ENCODE results near the gene SCAMP3.
"Not testable (repeated sequence)": the region's sequence is repeated elsewhere in the genome, so short reads cannot be mapped to it uniquely, and the experiment has no call there.

Gene SCAMP3

DNA sequence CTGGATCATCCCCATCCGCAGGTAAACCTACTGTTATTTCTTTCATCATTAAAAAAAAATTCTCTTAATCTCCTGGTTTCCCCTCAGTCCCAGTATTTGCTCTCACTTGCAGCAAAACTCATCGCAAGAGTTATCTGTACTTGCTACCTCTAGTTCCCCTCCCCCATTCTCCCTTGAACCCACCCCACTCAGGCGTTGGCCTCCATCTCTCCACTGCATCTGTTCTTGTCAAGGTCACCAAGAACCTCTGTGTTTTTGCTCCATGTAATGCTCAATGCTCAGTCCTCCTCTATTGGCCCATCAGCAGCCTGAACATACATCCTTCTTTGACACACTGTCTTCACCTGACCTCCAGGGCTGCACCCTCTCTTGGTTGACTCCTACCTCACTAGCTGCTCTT is 34.5 kb upstream of the SCAMP3 start:
- no peaks in the 10 kb centered on the region for H3K27me3 ChIP-seq (ENCODE audit: insufficient read depth, low read depth, severe bottlenecking)
- DNase-seq, result no peak
- H3K27ac ChIP-seq, result no peak overlapping the region
- TF ChIP-seq, protein P1, sequence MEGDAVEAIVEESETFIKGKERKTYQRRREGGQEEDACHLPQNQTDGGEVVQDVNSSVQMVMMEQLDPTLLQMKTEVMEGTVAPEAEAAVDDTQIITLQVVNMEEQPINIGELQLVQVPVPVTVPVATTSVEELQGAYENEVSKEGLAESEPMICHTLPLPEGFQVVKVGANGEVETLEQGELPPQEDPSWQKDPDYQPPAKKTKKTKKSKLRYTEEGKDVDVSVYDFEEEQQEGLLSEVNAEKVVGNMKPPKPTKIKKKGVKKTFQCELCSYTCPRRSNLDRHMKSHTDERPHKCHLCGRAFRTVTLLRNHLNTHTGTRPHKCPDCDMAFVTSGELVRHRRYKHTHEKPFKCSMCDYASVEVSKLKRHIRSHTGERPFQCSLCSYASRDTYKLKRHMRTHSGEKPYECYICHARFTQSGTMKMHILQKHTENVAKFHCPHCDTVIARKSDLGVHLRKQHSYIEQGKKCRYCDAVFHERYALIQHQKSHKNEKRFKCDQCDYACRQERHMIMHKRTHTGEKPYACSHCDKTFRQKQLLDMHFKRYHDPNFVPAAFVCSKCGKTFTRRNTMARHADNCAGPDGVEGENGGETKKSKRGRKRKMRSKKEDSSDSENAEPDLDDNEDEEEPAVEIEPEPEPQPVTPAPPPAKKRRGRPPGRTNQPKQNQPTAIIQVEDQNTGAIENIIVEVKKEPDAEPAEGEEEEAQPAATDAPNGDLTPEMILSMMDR (IDR thresholded peaks at IDR 0.05; ENCODE audit: low read depth, low read length), result no peak
- peaks cover 2% of the 10 kb centered on the region for H3K9me3 ChIP-seq (ENCODE audit: severe bottlenecking)
- no peak overlapping the region for H3K4me3 ChIP-seq (ENCODE audit: low read depth, low read length)
- no peaks in the 10 kb centered on the region for H3K36me3 ChIP-seq

DNA sequence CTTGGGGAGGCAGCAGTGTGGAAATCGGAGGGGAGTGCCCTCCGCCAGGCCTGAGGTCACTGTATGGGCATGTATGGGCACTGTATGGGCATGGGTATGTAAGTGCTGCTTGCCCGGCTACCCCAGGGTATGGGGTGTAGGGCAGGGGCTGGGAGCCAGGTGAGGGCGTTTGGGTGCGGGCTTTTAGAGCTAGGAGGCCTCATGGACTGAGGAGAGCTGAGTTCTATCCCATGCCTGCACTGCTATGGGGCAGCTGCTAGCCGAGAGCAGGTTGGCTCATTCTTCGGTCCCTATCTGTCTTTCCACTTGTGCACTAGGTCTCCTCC is 33.7 kb upstream of the SCAMP3 start:
- Histone ChIP-seq H3K36me3 (no peaks in the 10 kb centered on the region), H3K27me3 (ENCODE audit: insufficient read depth, low read depth, severe bottlenecking) (no peaks in the 10 kb centered on the region), H3K9me3 (ENCODE audit: severe bottlenecking) (peaks cover 2% of the 10 kb centered on the region), H3K27ac (no peak overlapping the region), H3K4me3 (ENCODE audit: low read depth, low read length) (no peak overlapping the region)
- DNase-seq, result no peak
- TF ChIP-seq, protein P1 (IDR thresholded peaks at IDR 0.05; ENCODE audit: low read depth, low read length), result no peak

DNA sequence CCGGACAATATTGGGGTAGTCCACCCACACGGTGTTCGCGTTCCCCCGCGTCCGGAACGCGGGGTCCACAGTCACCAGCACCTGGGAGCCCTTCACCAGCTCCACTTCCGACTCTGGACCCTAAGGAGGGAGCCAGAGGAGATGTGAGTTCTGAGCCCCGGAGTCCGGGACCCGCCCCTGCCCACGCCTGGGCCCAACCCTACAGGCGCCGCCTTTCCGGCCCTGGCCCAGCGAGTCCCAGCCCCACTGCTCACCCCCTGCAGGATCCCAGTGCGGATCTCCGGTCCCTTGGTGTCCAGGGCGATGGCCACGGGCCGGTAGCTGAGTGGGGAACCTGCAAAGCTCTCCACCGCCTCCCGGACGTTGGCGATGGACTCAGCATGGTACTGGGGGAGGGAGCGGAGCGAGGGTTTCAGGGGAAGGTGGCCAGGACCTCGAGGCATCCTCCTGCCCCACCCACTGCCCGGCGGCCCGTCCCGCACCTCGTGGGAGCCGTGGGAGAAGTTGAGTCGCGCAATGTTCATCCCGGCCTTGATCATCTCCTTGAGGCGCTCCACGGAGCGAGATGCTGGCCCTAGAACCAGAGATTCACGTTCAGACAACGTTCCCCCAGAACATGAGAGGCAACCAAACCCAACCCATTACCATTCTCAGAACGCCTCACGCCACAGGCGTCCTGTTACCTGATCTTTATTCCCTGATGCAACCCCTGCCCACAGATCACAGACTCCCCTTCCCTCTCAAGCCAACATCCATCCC is 33.2 kb upstream of the SCAMP3 start:
- H3K27me3 ChIP-seq (ENCODE audit: insufficient read depth, low read depth, severe bottlenecking), result no peaks in the 10 kb centered on the region
- H3K9me3 ChIP-seq (ENCODE audit: severe bottlenecking), result peaks cover 2% of the 10 kb centered on the region
- H3K4me3 ChIP-seq (ENCODE audit: low read depth, low read length), result no peak overlapping the region
- no peaks in the 10 kb centered on the region for H3K36me3 ChIP-seq
- no peak for DNase-seq
- no peak overlapping the region for H3K27ac ChIP-seq
- TF ChIP-seq, protein P1 (IDR thresholded peaks at IDR 0.05; ENCODE audit: low read depth, low read length), result no peak

DNA sequence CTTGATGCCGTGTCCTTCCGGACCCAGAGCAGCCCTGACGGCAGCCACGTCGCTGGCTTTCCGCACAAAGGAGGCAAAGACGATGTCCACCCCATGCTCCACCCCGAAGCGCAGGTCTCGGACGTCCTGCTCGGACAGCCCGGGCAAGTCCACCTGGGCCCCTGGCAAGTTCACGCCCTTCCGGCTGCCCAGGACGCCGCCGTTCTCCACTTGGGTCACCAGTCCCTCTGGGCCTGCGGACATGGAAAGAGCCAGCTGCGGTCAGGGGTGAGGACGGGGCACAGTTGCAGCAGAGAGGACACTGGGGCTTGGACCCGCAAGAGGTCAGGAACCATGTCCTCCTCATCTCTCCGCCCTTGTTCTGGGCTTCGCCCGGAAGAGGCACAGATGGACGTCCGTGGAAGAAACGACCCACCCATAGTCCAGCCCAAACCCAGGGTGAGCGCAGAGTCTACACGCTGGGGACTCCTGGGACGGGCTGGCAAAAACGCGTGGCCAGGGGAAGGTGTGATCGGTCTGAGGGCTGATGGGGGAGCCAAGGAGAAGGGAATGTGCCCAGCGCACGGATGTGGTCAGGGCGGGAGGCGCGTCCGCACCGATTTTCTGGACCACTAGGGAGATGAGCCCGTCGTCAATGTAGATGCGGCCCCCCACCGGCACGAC is 32.5 kb upstream of the SCAMP3 start:
- DNase-seq, result no peak
- H3K4me3 ChIP-seq (ENCODE audit: low read depth, low read length), result no peak overlapping the region
- H3K36me3 ChIP-seq, result peaks cover 4% of the 10 kb centered on the region; the same call in 1 of the 2 replicates
- peaks cover 2% of the 10 kb centered on the region for H3K9me3 ChIP-seq (ENCODE audit: severe bottlenecking)
- H3K27me3 ChIP-seq (ENCODE audit: insufficient read depth, low read depth, severe bottlenecking), result no peaks in the 10 kb centered on the region
- TF ChIP-seq, protein P1 (IDR thresholded peaks at IDR 0.05; ENCODE audit: low read depth, low read length), result no peak
- H3K27ac ChIP-seq, result no peak overlapping the region

DNA sequence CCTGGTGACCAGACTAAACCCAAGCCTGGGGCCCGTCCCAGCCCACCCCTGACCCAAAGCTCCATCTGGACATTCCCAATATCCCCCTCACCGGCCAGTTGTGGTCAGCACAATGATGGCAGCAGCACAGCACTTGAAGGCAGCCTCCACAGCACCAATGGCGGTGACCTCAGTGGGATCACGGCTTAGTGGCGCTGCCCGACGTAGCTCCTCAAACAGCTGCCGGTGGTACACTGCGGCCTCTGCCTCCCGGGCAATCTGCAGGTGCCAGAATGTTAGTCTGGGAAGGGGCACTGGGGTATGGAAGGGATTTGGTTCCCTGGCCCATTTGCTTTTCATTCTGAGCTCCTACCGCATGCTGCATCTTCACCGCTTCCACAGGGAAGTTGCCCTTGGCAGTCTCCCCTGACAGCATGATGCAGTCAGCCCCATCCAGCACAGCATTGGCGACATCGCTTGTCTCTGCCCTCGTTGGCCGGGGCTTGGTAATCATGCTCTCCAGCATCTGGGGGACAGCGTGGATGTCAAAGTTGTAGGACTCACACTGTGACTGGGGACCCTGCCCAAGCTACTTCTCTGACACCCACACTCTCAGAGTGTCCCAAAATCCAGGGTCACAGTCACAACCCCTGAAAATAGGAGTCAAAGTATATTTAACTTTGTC is 31.1 kb upstream of the SCAMP3 start:
- Histone ChIP-seq H3K4me3 (ENCODE audit: low read depth, low read length) (no peak overlapping the region), H3K36me3 (peaks cover 19% of the 10 kb centered on the region), H3K27me3 (ENCODE audit: insufficient read depth, low read depth, severe bottlenecking) (no peaks in the 10 kb centered on the region), H3K27ac (no peak overlapping the region), H3K9me3 (ENCODE audit: severe bottlenecking) (peaks cover 2% of the 10 kb centered on the region)
- TF ChIP-seq, protein P1 (IDR thresholded peaks at IDR 0.05; ENCODE audit: low read depth, low read length), result no peak
- DNase-seq, result no peak

DNA sequence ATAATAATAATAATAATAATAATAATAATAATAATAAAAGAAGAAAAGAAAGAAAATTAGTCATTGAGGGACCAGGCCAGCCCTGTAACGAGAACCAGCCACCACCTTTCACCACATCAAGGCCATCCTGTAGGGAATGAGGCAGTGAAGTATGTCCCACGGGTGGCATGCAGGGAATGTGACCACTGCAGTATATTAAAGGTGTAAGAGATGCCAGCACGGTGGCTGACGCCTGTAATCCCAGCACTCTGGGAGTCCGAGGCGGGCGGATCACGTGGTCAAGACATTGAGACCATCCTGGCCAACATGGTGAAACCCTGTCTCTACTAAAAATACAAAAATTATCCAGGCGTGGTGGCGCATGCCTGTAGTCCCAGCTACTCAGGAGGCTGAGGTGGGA is 28.8 kb upstream of the SCAMP3 start:
- H3K4me3 ChIP-seq (ENCODE audit: low read depth, low read length); H3K27me3 ChIP-seq (ENCODE audit: insufficient read depth, low read depth, severe bottlenecking); DNase-seq; H3K9me3 ChIP-seq (ENCODE audit: severe bottlenecking); H3K27ac ChIP-seq: not testable (repeated sequence)
- H3K36me3 ChIP-seq, result peaks cover 39% of the 10 kb centered on the region
